Panc1 (cell line): Measurements from ENCODE around the gene ATP2B2. TPM values are rescaled to one million over a fixed set of nuclear protein-coding genes. Genes with fewer than 3 reads are reported as not detected.

Experiments used
- ATAC-seq: fragments of 200-7000 bp; cut with Tn5 transposase; 2 replicates; pipeline ENCODE4 v1.9.1; 2020; ENCODE audit warnings: mild to moderate bottlenecking, moderate library complexity
- BruUV-seq: library from RNA; stranded (reverse); fragments of 400-500 nt; replicated peaks from 2 replicates; lab custom pipeline; 2021; lab: Mats Ljungman, UMichigan
- CTCF ChIA-PET: fragments of 300-600 bp; sonication (Branson Sonifier 250); formaldehyde crosslinking; loops from one replicate; lab custom pipeline; 2022; ENCODE audit warnings: antibody characterized with exemption; lab: Charles Lee
- POLR2A ChIA-PET: fragments of 300-600 bp; sonication (Branson Sonifier 250); formaldehyde crosslinking; loops from one replicate; lab custom pipeline; 2022; ENCODE audit warnings: antibody characterized with exemption; lab: Charles Lee
- DNase-seq: peaks from one replicate; pipeline ENCODE4 v3.0.0-alpha.2; 2010; ENCODE audit warnings: low read depth, low spot score
- H3K27ac ChIP-seq: 2 replicates; pipeline ENCODE4 v1.5.1; 2011; ENCODE audit warnings: mild to moderate bottlenecking, low read length, inconsistent platforms
- H3K27me3 ChIP-seq: fragments of 200-500 bp; sonication (Bioruptor generic); 2 replicates; pipeline ENCODE4 v1.6.0; 2014; ENCODE audit warnings: low read length, inconsistent platforms; ENCODE audit not compliant: control insufficient read depth, insufficient read depth
- H3K36me3 ChIP-seq: fragments of 200-500 bp; sonication (Bioruptor generic); 2 replicates; pipeline ENCODE4 v1.5.1; 2014; ENCODE audit warnings: inconsistent platforms, mild to moderate bottlenecking, low read length, moderate library complexity; ENCODE audit not compliant: control insufficient read depth, insufficient read depth
- H3K4me1 ChIP-seq: 2 replicates; pipeline ENCODE4 v1.5.1; 2011; ENCODE audit warnings: inconsistent platforms, mild to moderate bottlenecking, low read length, moderate library complexity; ENCODE audit not compliant: control insufficient read depth, insufficient read depth
- H3K4me3 ChIP-seq, 2 experiments: 2 replicates each; pipeline ENCODE4 v1.5.1; 2011 to 2012; ENCODE audit warnings: low read depth in 2 of 2, low read length in 2 of 2, mild to moderate bottlenecking in 2 of 2, inconsistent platforms in 1 of 2, moderate library complexity in 1 of 2
- H3K9me3 ChIP-seq: fragments of 200-500 bp; sonication (Bioruptor generic); 2 replicates; pipeline ENCODE4 v1.5.1; 2014; ENCODE audit warnings: low read depth, mild to moderate bottlenecking, inconsistent platforms, low read length, moderate library complexity; ENCODE audit not compliant: control insufficient read depth, insufficient read depth
- CTCF ChIP-seq: fragments of 450-650 bp; IDR thresholded peaks from 2 replicates; pipeline ENCODE4 v1.5.1; 2017; ENCODE audit warnings: mild to moderate bottlenecking
- POLR2AphosphoS5 ChIP-seq: IDR thresholded peaks from 2 replicates; pipeline ENCODE4 v1.6.1; 2012; ENCODE audit warnings: mild to moderate bottlenecking, low read depth, low read length, moderate library complexity
- REST ChIP-seq, 2 experiments: IDR thresholded peaks; 2 replicates each; pipeline ENCODE4 v1.6.1; 2011 to 2012; ENCODE audit warnings: low read depth in 2 of 2, control low read depth in 1 of 2, low read length in 1 of 2, mild to moderate bottlenecking in 1 of 2, moderate library complexity in 1 of 2; ENCODE audit not compliant: insufficient read depth in 1 of 2
- SIN3A ChIP-seq: IDR thresholded peaks from 2 replicates; pipeline ENCODE4 v1.6.1; 2012; ENCODE audit warnings: low read depth, mild to moderate bottlenecking, low read length, moderate library complexity, borderline replicate concordance; ENCODE audit not compliant: insufficient read depth
- TCF7L2 ChIP-seq: IDR thresholded peaks from 2 replicates; pipeline ENCODE4 v1.6.1; 2011; ENCODE audit warnings: mild to moderate bottlenecking, low read depth, low read length, inconsistent platforms
- in situ Hi-C: cut with HindIII; loops from 2 replicates; pipeline ENCODE4 v1.10.0; 2016; ENCODE audit warnings: low sequenced_read_pairs, low pct_unique_long_range_greater_than_20kb
- intact Hi-C: fragments of 100-400 bp; cut with micrococcal nuclease; formaldehyde crosslinking; loops from one replicate; pipeline ENCODE4 v1.10.0; 2022; ENCODE audit not compliant: unreplicated experiment
- total RNA-seq: library from RNA; stranded (reverse); gene quantifications from one replicate; pipeline ENCODE4 v1.2.1, GENCODE V29; 2021; ENCODE audit not compliant: unreplicated experiment

The ATP2B2 gene
- total RNA-seq, 1 experiment from 2014 or later: not detected

DNA sequence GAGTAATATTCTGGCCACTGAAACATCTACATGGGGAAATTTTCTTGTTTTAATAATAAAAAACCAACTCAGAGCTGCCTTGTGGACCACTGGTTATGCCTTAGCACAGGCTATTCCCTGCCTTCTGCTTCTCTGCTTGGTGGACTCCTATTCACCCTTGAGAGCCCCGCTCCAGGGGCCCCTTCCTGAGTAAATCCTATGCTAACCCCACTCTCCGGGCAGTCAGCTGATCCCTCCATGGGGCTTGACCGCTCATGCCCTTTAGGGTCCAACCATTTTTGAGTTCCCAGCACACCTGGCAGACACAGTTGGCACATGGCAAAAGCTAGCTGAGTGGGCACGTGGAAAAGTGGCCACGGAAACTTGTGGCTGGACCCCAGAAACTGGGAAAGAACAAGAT lies 38.2 kb downstream of the ATP2B2 start:
- no peak for DNase-seq
- TF ChIP-seq TCF7L2: no peak
- TF ChIP-seq CTCF: no peak
- TF ChIP-seq SIN3A: no peak
- no peak for TF ChIP-seq REST (IDR thresholded peaks at IDR 0.05; ENCODE audit: insufficient read depth in 1 of 2, low read depth in 2 of 2, low read length in 1 of 2)
- no peak for TF ChIP-seq POLR2AphosphoS5
- no peaks in the 10 kb centered on the region for H3K27me3 ChIP-seq
- H3K4me3 ChIP-seq: no peak overlapping the region
- BruUV-seq: no TSS peak
- in situ Hi-C loops: no loop called here
- POLR2A ChIA-PET: no interaction called here
- H3K9me3 ChIP-seq: no peaks in the 10 kb centered on the region
- H3K36me3 ChIP-seq: no peaks in the 10 kb centered on the region
- H3K4me1 ChIP-seq: no peaks in the 10 kb centered on the region
- CTCF ChIA-PET: no interaction called here
- H3K27ac ChIP-seq: no peak overlapping the region
- ATAC-seq: no peak
- intact Hi-C loops: no loop called here

DNA sequence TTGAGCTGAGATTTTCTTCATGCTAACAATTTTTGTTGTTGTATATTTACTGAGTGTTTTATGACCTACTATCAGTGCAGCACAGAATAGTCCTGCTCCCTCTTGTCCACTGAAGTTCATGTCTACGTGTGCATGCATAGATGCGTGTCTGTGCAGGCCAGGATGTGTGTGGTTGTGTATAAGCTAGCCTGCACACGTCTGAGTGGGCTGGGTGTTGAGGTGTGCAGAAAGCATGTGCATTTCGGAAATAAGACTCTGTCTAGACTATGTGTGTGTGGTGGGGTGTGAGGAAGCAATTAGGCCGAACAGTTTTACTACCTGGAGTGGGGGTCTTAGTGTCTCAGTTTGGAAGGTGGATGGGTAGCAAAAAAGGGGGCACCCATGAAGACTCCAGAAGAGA lies 39.2 kb downstream of the ATP2B2 start:
- H3K9me3 ChIP-seq: no peaks in the 10 kb centered on the region
- TF ChIP-seq TCF7L2 (no peak), SIN3A (no peak), POLR2AphosphoS5 (no peak), REST (IDR thresholded peaks at IDR 0.05; ENCODE audit: insufficient read depth in 1 of 2, low read depth in 2 of 2, low read length in 1 of 2) (no peak), CTCF (no peak)
- H3K4me3 ChIP-seq: no peak overlapping the region
- intact Hi-C loops (no loop called here), in situ Hi-C loops (no loop called here)
- CTCF ChIA-PET: no interaction called here
- H3K4me1 ChIP-seq: no peaks in the 10 kb centered on the region
- H3K27ac ChIP-seq: no peak overlapping the region
- BruUV-seq: no TSS peak
- H3K36me3 ChIP-seq: no peaks in the 10 kb centered on the region
- POLR2A ChIA-PET: no interaction called here
- no peak for DNase-seq
- H3K27me3 ChIP-seq: no peaks in the 10 kb centered on the region
- ATAC-seq: no peak
